Measurements from ENCODE around the gene MLKL.

The MLKL gene

DNA sequence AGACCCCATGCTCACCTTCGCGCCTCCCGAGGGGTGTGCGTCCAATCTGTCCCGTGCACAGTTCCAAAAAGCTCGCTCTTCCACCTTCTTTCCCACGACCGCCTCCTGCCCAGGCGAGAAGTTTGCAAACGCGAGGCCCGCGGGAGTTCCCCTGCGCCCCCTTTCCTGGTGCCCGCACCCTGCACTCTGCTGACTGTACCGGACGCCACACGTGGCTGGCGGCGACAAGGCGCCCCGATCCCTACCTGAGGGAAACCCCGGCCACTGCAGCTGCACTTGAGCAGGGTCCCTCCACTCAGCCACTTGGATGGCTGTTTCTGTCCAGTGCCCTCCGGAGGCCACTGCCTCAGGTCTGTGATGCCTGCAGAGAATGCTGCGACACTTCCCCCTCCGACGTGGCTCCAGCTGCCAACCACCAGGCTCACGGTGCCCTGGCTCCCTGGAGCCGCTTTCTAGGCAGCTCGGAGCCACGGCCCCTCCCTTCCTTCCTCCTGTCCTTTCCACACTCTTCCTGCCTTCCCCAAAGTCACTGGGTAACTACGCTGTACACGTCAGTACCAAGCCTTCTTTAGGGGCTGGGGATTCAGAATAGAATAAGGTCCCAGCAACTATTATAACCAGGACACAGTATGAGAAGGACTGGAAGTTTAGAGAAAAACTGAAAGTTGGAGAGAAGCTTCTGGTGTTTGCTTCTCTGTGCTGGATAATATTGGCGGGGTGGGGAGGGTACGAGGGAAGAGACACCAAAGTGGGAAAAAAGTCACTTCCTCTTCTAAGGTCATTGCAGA is at the start of gene MLKL:
MLKL (minus strand) TSS at position 425 of the 788 bp plus-strand sequence. CDS start 5,105 bp downstream, outside the sequence.
- H3K4me1 Mint-ChIP-seq: peaks cover 64% of the 10 kb centered on the region
- no peaks in the 10 kb centered on the region for H3K9me3 Mint-ChIP-seq
- H3K4me3 Mint-ChIP-seq: peak within 1 kb of the TSS; percentile 100
- peaks cover 6% of the 10 kb centered on the region for H3K36me3 Mint-ChIP-seq
- peak within 1 kb of the TSS; percentile 100 for H3K27ac Mint-ChIP-seq
- no peaks in the 10 kb centered on the region for H3K27me3 Mint-ChIP-seq

DNA sequence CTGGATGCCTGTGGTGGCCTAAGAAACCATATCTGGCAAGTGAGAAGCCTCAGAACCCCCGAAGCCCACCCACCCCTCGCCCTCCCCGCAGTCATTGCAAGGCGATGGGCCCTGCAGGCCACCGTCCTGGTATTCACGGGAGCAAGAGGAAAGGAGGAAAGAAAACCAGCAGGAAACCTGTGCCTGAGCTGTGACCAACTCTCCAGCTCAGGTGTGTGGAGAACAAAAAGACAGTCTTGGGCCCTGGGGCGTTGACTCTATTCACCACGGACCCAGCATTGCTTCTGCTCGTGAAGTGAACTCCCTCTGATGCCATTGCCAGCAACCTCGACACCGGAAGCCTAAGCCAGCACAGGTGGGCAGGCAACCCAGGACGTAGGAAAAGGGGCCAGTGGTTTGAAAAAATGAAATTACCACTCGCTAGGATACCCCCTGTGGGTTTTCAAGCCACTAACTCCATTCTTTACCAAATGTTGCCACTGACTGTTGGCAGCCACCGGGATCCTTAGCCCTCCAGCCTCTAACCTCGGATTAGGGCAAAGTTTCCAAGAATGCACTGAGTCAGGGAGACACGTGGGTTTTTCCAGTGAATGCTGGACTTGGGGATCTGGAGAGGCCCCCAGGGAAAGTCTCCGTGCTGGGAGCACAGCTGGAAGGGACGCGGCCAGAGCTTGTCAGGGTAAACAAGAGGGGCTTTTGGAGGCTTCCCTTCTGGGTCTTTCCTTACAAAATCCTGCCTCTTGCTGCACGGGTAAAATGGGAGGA is 48.8 kb upstream of the MLKL start:
- no peaks in the 10 kb centered on the region for H3K36me3 Mint-ChIP-seq
- H3K27me3 Mint-ChIP-seq: peaks cover 1% of the 10 kb centered on the region
- no peaks in the 10 kb centered on the region for H3K9me3 Mint-ChIP-seq
- no peaks in the 10 kb centered on the region for H3K4me1 Mint-ChIP-seq
- no peak overlapping the region for H3K27ac Mint-ChIP-seq
- H3K4me3 Mint-ChIP-seq: no peak overlapping the region

DNA sequence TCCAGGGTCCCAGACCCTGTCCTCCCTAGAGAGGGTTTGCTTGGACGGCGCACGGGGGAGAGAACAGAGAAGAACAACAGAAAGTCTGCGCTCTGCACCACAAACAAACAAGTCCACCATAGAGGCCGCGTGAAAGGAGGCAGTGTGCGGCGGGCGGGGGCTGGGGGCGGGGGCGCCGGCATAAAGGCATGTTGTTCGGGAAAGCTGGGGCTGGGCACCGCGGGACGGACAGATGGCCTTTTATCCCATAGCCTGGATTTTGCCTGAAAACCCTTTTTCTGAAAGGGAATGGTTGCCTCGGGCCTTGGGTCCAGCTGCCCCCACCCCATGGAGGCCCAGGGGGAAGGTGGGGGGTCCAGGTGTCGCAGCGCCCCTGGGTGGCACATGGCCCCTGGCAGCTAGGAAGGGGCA is 48.0 kb upstream of the MLKL start:
- H3K36me3 Mint-ChIP-seq: no peaks in the 10 kb centered on the region
- H3K27ac Mint-ChIP-seq: no peak overlapping the region
- H3K4me3 Mint-ChIP-seq: no peak overlapping the region
- no peaks in the 10 kb centered on the region for H3K9me3 Mint-ChIP-seq
- peaks cover 1% of the 10 kb centered on the region for H3K27me3 Mint-ChIP-seq
- no peaks in the 10 kb centered on the region for H3K4me1 Mint-ChIP-seq

DNA sequence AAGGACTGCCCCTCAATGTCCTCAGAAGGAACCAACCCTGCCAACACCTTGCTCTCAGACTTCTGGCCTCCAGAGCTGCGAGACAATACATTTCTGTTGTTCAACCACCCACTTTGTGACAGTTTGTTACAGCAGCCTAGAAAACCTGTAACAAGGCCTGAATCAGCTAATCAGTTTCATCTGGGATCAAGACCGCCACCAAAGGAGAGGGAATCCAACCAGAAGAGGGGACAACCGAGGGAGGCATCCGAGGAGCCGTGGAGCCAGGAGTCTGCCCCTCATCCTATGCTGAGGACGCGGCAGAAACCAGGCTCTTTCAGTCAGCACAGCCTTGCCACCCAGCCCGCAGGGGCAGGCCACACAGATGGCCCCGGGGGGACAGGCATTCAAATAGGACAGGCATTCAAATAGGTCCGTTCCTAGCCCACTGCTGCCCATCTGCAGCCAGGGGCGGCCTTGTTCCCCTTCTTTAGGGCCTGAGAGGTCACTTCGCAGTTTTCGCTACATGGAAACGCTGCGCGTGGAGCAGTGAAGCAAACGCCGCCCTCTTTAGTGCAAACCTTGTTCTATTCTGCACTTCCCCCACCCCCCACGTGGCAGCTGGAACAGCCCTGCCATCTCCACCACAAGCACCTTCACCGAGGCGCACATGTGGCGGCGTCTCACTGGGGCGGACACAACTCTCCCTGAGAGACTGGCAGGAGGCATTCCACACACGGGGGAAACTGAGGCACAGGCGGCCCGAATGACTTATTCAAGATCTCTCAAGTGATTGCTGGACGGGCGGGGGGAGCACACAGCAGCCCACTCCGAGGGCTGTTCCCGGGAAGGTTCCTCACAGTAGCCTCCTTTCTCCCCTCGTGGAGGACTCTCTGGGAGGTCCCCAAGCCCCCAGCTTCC is 47.3 kb upstream of the MLKL start:
- H3K4me1 Mint-ChIP-seq: no peaks in the 10 kb centered on the region

DNA sequence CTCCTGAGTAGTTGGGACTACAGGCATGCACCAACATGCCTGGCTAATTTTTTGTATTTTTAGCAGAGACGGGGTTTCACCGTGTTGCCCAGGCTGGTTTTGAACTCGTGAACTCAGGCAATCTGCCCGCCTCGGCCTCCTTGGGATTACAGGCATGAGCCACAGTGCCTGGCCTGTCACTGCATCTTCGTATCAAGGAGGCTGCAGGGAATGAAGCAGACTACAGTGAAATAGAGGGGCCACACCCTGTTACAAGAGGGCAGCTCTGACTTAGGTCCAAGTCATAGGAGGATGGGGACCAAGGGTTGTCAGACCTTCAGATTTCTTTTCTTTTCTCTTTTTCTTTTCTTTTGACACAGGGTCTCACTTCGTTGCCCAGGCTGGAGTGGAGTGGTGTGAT is 45.3 kb upstream of the MLKL start:
- H3K27ac Mint-ChIP-seq: no peak overlapping the region
- H3K4me3 Mint-ChIP-seq: no peak overlapping the region
- no peaks in the 10 kb centered on the region for H3K4me1 Mint-ChIP-seq
- no peaks in the 10 kb centered on the region for H3K9me3 Mint-ChIP-seq
- no peaks in the 10 kb centered on the region for H3K27me3 Mint-ChIP-seq
- no peaks in the 10 kb centered on the region for H3K36me3 Mint-ChIP-seq

More for the DNA sequence above, 47.3 kb upstream of the MLKL start:
- H3K27ac Mint-ChIP-seq: no peak overlapping the region
- peaks cover 1% of the 10 kb centered on the region for H3K27me3 Mint-ChIP-seq
- H3K9me3 Mint-ChIP-seq: no peaks in the 10 kb centered on the region
- no peak overlapping the region for H3K4me3 Mint-ChIP-seq
- no peaks in the 10 kb centered on the region for H3K36me3 Mint-ChIP-seq

DNA sequence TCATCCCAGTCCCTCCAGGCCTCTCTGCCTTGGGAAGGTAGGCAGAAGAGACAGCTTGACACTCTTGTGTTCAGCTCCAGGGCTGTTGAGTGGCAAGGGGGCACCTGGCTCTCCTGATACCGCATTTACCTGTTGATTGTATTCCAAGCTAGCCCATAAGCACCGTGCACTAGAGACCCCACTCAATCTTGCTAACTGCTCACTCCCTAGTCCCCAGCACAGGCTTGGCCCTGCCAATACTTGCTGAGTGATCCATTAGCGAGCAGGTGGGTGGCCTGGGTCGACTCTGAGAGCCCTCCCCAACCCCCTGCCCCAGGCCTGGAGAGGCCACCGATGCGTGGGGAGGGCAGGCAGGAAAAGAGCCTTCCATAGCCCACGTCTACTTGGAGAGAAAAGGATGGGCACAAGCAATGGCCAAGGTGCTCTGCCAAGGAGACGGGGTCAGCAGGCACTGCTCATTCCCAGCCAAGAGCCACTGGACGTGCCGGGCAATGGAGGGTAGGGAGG is 44.5 kb upstream of the MLKL start:
- Mint-ChIP-seq H3K4me1 (no peaks in the 10 kb centered on the region), H3K4me3 (no peak overlapping the region), H3K36me3 (no peaks in the 10 kb centered on the region), H3K27ac (no peak overlapping the region), H3K27me3 (no peaks in the 10 kb centered on the region), H3K9me3 (no peaks in the 10 kb centered on the region)

DNA sequence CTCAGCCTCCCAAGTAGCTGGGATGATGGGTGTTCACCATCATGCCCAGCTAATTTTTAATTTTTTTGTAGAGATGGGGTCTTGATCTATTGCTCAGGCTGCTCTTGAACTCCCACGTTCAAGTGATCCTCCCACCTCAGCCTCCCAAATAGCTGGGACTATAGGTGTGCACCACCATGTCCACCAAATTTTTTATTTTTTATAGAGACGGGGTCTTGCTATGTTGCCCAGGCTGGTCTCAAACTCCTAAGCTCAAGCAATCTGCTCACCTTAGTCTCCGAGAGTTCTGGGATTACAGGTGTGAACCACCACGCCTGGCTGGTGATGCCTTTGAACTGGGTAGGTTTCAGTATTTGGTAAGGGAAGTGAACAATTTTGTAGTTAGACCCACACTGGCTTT is 43.9 kb upstream of the MLKL start:
- Mint-ChIP-seq H3K4me3 (no peak overlapping the region), H3K27me3 (no peaks in the 10 kb centered on the region), H3K36me3 (no peaks in the 10 kb centered on the region), H3K27ac (no peak overlapping the region), H3K9me3 (no peaks in the 10 kb centered on the region), H3K4me1 (no peaks in the 10 kb centered on the region)

DNA sequence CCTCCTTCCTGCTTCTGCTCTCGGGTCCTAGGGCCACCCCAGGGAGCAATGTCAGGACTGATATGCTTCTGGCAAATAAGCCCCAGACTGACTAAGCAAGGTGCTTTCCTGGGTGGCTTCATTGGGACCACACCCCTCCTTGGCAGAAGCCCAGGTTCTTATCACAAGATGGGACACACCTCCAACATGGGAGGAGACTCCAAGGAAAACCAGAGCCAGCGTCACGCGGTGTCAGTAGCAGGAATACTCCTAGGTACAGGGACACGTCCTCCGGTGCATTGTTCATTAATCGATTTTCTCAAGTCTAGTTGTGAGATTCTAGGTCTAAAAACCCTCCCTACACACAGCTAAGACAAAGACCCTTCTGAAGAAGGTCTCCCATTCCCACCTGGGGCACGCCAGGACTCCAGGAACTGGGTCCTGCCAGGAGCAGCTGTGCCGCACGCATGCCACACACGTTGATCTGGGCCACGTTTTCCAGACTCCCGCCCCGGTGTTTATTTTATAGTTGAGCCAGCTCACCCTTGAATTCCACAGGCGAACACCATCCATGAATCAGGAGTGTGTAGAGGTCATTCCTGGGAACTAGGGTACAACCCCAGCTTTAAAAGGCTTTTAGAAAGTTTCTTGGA is 43.1 kb upstream of the MLKL start:
- no peaks in the 10 kb centered on the region for H3K27me3 Mint-ChIP-seq
- no peak overlapping the region for H3K27ac Mint-ChIP-seq
- no peak overlapping the region for H3K4me3 Mint-ChIP-seq
- H3K36me3 Mint-ChIP-seq: no peaks in the 10 kb centered on the region
- H3K9me3 Mint-ChIP-seq: no peaks in the 10 kb centered on the region
- no peaks in the 10 kb centered on the region for H3K4me1 Mint-ChIP-seq

DNA sequence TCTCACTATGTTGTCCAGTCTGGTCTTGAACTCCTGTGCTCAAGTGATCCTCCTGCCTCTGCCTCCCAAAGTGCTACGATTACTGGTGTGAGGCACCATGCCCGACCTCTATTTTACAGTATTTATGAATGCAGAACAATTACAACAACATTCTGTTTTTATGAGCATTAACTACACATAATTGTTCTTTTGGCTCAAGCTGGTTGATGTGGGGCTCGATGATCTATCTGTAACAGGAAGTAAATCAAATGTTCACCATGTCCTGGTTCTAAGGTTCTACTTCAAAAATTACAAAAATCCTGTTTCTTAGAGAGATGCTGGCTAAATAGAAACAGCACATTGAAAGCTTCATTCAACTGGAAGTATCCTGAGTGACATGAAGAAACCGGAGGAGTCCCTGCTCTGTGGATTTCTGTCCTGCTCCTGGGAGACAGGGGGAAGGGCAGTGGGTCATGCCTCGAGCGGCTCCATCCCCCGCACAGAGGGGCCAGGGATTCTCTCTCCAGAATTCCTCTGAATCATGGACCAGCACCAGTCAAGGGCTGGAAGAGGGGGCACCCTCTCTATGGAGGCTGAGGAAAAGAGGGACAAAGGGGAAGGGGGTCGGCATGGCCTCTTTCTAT is 42.5 kb upstream of the MLKL start:
- no peak overlapping the region for H3K4me3 Mint-ChIP-seq
- H3K9me3 Mint-ChIP-seq: no peaks in the 10 kb centered on the region
- H3K36me3 Mint-ChIP-seq: no peaks in the 10 kb centered on the region
- no peaks in the 10 kb centered on the region for H3K27me3 Mint-ChIP-seq
- H3K4me1 Mint-ChIP-seq: no peaks in the 10 kb centered on the region
- no peak overlapping the region for H3K27ac Mint-ChIP-seq

DNA sequence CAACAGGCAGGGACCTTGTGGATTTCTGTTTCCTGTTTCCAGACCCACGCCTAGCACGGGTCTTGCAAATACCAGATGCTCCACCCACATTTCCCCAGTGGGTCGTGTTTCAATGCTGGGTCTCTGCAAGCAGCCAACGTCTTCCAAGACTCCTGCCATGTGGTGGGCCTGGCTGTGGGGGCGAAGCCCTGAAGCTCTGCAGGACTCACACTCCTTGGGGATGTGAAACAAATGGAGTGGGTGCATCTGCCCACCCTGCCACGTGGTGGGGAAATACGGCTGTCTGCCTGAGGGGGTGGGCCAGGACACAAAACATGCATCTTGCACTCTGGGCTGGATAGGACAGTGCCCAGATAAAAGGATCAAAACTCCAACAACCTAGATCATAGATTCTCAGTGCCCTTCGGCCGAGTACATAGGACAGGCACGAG is 41.4 kb upstream of the MLKL start:
- H3K27ac Mint-ChIP-seq: no peak overlapping the region
- H3K4me1 Mint-ChIP-seq: no peaks in the 10 kb centered on the region
- H3K36me3 Mint-ChIP-seq: no peaks in the 10 kb centered on the region
- H3K4me3 Mint-ChIP-seq: no peak overlapping the region
- no peaks in the 10 kb centered on the region for H3K9me3 Mint-ChIP-seq
- H3K27me3 Mint-ChIP-seq: no peaks in the 10 kb centered on the region

DNA sequence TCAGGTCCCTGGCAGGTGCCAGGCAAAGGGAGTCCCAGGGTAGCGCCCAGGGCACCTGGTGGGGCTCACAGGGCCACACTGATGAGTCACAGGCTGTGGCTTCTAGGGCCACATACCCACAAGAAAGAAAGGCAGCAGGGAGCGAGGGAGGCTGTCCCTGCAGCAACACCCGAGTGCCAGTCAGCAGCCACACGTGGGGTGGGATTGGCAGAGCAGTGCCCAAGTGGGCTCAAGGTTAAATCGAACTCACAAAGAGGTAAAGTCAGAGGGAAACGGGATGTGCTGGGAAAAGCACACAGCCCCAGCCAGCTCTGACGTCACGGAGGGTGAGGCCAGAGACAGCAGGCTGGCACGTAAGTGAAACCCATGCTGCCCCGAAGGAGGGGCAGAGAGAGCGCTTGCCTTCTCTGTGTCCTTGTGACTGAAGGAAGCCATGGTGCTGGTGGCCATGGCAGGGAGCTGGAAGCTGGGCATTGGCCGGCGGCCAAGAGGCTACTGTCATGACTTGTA is 40.2 kb upstream of the MLKL start:
- Mint-ChIP-seq H3K27me3 (no peaks in the 10 kb centered on the region), H3K4me1 (no peaks in the 10 kb centered on the region), H3K36me3 (no peaks in the 10 kb centered on the region), H3K9me3 (no peaks in the 10 kb centered on the region), H3K4me3 (no peak overlapping the region), H3K27ac (no peak overlapping the region)

DNA sequence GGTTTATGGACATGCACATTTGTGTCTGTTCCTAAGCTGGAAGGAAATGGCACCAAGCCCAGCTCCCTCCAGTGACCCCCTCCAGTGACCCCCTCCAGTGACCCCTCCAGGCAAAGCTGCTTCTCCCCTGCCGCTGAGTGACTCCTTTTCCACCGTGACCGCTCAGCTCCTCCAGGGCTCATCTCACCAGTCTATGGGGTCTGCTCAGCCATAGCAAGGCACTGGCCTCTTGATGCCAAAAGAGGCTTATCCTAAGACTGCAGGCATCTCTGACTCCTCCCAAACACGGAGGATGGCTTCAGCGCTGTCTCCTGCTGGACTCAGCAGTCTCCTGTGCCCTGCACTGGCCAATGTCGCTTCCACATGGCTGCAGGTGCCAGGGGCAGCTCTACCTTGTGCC is 38.6 kb upstream of the MLKL start:
- no peak overlapping the region for H3K27ac Mint-ChIP-seq
- H3K36me3 Mint-ChIP-seq: no peaks in the 10 kb centered on the region
- no peaks in the 10 kb centered on the region for H3K9me3 Mint-ChIP-seq
- H3K27me3 Mint-ChIP-seq: no peaks in the 10 kb centered on the region
- H3K4me1 Mint-ChIP-seq: no peaks in the 10 kb centered on the region
- H3K4me3 Mint-ChIP-seq: no peak overlapping the region

DNA sequence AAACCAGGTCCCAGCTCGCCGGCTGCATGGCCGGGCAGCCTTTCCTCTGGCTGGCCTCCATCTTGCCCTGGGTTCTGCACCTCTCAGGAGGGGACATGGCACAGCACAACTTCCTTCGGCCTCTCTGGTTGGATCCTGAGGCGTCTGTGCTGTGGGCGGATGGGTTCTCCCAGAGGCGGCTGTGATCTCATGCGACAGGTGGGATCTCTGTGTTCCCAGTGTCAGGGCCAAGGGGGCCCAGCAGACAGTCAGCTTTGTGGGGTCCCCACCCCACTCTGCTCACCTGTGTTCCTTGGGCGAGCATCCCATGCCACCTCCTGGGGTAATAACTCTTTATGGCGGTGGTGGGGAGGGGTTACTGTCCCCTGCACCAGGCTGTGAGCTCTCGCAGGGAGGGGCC is 38.2 kb upstream of the MLKL start:
- Mint-ChIP-seq H3K9me3 (no peaks in the 10 kb centered on the region), H3K27ac (no peak overlapping the region), H3K27me3 (no peaks in the 10 kb centered on the region), H3K36me3 (no peaks in the 10 kb centered on the region), H3K4me3 (no peak overlapping the region), H3K4me1 (no peaks in the 10 kb centered on the region)

DNA sequence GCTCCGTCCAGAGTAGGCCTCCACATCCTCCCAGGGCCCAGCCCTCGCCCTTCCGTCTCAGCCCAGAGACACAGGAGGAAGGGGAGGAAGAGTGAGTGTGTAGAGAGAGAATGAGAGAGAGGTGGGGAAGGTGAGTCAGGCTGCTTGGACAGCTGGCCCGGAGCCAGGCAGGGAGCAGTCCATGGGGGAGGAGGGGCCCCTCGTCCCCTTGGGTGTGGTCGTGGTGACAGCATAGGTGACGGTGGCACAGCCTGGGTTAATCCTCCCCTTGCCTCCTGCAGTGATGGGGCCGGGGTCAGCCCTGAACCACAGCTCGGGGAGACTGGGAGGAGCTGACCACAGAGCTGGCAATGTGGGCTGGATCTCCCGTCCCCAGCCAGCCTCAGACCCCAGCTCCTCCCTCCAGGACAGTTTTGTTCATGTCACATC is 37.5 kb upstream of the MLKL start:
- Mint-ChIP-seq H3K27ac (no peak overlapping the region), H3K9me3 (no peaks in the 10 kb centered on the region), H3K36me3 (no peaks in the 10 kb centered on the region), H3K4me1 (no peaks in the 10 kb centered on the region), H3K27me3 (no peaks in the 10 kb centered on the region), H3K4me3 (no peak overlapping the region)

Measured in activated naive CD4-positive, alpha-beta T cell treated with anti-CD3 and anti-CD28 coated beads, Interleukin-2, amount 50 U/mL, for 24 hours (primary cell).